ENCODE data around the gene ARID3C.

- no peak for TF ChIP-seq POLR2AphosphoS5 (IDR thresholded peaks at IDR 0.05; ENCODE audit: low read depth, low read length)
- TF ChIP-seq, protein P1, sequence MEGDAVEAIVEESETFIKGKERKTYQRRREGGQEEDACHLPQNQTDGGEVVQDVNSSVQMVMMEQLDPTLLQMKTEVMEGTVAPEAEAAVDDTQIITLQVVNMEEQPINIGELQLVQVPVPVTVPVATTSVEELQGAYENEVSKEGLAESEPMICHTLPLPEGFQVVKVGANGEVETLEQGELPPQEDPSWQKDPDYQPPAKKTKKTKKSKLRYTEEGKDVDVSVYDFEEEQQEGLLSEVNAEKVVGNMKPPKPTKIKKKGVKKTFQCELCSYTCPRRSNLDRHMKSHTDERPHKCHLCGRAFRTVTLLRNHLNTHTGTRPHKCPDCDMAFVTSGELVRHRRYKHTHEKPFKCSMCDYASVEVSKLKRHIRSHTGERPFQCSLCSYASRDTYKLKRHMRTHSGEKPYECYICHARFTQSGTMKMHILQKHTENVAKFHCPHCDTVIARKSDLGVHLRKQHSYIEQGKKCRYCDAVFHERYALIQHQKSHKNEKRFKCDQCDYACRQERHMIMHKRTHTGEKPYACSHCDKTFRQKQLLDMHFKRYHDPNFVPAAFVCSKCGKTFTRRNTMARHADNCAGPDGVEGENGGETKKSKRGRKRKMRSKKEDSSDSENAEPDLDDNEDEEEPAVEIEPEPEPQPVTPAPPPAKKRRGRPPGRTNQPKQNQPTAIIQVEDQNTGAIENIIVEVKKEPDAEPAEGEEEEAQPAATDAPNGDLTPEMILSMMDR (IDR thresholded peaks at IDR 0.05), result no peak
- TF ChIP-seq SIN3A (IDR thresholded peaks at IDR 0.05; ENCODE audit: borderline replicate concordance, insufficient read depth, low read depth, low read length), result no peak
- TF ChIP-seq REST (IDR thresholded peaks at IDR 0.05; ENCODE audit: insufficient read depth in 1 of 2, low read depth in 2 of 2, low read length in 1 of 2), result no peak
Observed at GRCh38 chr9:34656992-34657391, 28.1 kb upstream of the ARID3C start.
